Neural cell (in vitro differentiated cells): Measurements from ENCODE around the gene IQCM. TPM values are rescaled to one million over a fixed set of nuclear protein-coding genes. Genes with fewer than 3 reads are reported as not detected.

ENCODE experiments used
- H2AFZ ChIP-seq: fragments of 200-600, 300-800 bp; sonication (generic), shearing (Covaris generic); 2 replicates; pipeline ENCODE4 v1.6.0; 2014; ENCODE audit warnings: low read depth, mild to moderate bottlenecking, antibody characterized with exemption, low read length, moderate library complexity
- H3F3A ChIP-seq: fragments of 200-600 bp; shearing (Covaris generic); 2 replicates; pipeline ENCODE4 v1.6.1; 2016; ENCODE audit warnings: mild to moderate bottlenecking, moderate library complexity, mixed read lengths, antibody characterized with exemption, low read length; ENCODE audit not compliant: insufficient read depth, poor library complexity, severe bottlenecking
- H3K27ac ChIP-seq: fragments of 200-600, 300-800 bp; sonication (generic), shearing (Covaris generic); 2 replicates; pipeline ENCODE4 v1.5.1; 2014; ENCODE audit warnings: mild to moderate bottlenecking, low read length, moderate library complexity
- H3K27me3 ChIP-seq: fragments of 300-800, 200-600 bp; sonication (generic), shearing (Covaris generic); 2 replicates; pipeline ENCODE4 v1.6.0; 2014; ENCODE audit warnings: mild to moderate bottlenecking, low read depth, low read length, moderate library complexity; ENCODE audit not compliant: insufficient read depth
- H3K36me3 ChIP-seq: fragments of 300-800, 200-600 bp; sonication (generic), shearing (Covaris generic); 2 replicates; pipeline ENCODE4 v1.5.1; 2014; ENCODE audit warnings: mild to moderate bottlenecking, antibody characterized with exemption, low read length, moderate library complexity; ENCODE audit not compliant: insufficient read depth
- H3K4me2 ChIP-seq: fragments of 300-800, 200-600 bp; sonication (generic), shearing (Covaris generic); 2 replicates; pipeline ENCODE4 v1.6.0; 2014; ENCODE audit warnings: mild to moderate bottlenecking, low read length
- H3K4me3 ChIP-seq: fragments of 300-800, 200-600 bp; sonication (generic), shearing (Covaris generic); 2 replicates; pipeline ENCODE4 v1.5.1; 2014; ENCODE audit warnings: mild to moderate bottlenecking, low read length, moderate library complexity
- H3K79me2 ChIP-seq: fragments of 200-600 bp; shearing (Covaris generic); replicated peaks from 2 replicates; pipeline ENCODE4 v1.6.0; 2014; ENCODE audit warnings: mild to moderate bottlenecking, low read length, moderate library complexity; ENCODE audit not compliant: insufficient read depth
- H3K9ac ChIP-seq: fragments of 300-800, 200-600 bp; sonication (generic), shearing (Covaris generic); 2 replicates; pipeline ENCODE4 v1.6.1; 2016; ENCODE audit warnings: mild to moderate bottlenecking, low read length, mixed read lengths
- H3K9me2 ChIP-seq: fragments of 200-600 bp; shearing (Covaris generic); 2 replicates; pipeline ENCODE4 v1.6.1; 2016; ENCODE audit warnings: mild to moderate bottlenecking, low read length, mixed read lengths; ENCODE audit not compliant: insufficient read depth
- H3K9me3 ChIP-seq: fragments of 200-600, 300-800 bp; sonication (generic), shearing (Covaris generic); 2 replicates; pipeline ENCODE4 v1.6.1; 2016; ENCODE audit warnings: mild to moderate bottlenecking, mixed run types, low read length, moderate library complexity, mixed read lengths
- H4K20me1 ChIP-seq: fragments of 200-600 bp; shearing (Covaris generic); 2 replicates; pipeline ENCODE4 v1.6.1; 2016; ENCODE audit warnings: mild to moderate bottlenecking, mixed run types; ENCODE audit not compliant: insufficient read depth
- EP300 ChIP-seq: fragments of 450-650 bp; conservative IDR thresholded peaks from 2 replicates; pipeline ENCODE4 v1.6.1; 2014; ENCODE audit warnings: antibody characterized with exemption, mild to moderate bottlenecking, moderate library complexity; ENCODE audit not compliant: poor library complexity, severe bottlenecking
- EZH2 ChIP-seq: fragments of 200-600, 300-800 bp; shearing (Covaris generic), sonication (generic); IDR thresholded peaks from 2 replicates; pipeline ENCODE4 v1.6.1; 2014; ENCODE audit warnings: antibody characterized with exemption, low read length, borderline replicate concordance, mild to moderate bottlenecking; ENCODE audit not compliant: insufficient read depth, poor library complexity, severe bottlenecking
- MXI1 ChIP-seq: fragments of 450-650 bp; conservative IDR thresholded peaks from 2 replicates; pipeline ENCODE4 v1.6.1; 2014; ENCODE audit warnings: antibody characterized with exemption, mild to moderate bottlenecking; ENCODE audit not compliant: poor library complexity, severe bottlenecking
- POLR2AphosphoS5 ChIP-seq: IDR thresholded peaks from 2 replicates; pipeline ENCODE4 v1.6.1; 2012
- RAD21 ChIP-seq: fragments of 450-650 bp; conservative IDR thresholded peaks from 2 replicates; pipeline ENCODE4 v1.6.1; 2014; ENCODE audit warnings: antibody characterized with exemption, mild to moderate bottlenecking, moderate library complexity
- REST ChIP-seq: IDR thresholded peaks from 2 replicates; pipeline ENCODE4 v1.6.1; 2012; ENCODE audit warnings: borderline replicate concordance
- SMC3 ChIP-seq: fragments of 450-650 bp; conservative IDR thresholded peaks from 2 replicates; pipeline ENCODE4 v1.6.1; 2014; ENCODE audit warnings: antibody characterized with exemption, mild to moderate bottlenecking, moderate library complexity; ENCODE audit not compliant: poor library complexity
- TAF1 ChIP-seq: IDR thresholded peaks from 2 replicates; pipeline ENCODE4 v1.6.1; 2012; ENCODE audit warnings: low read depth
- polyA plus RNA-seq: library from polyadenylated mRNA; depleted of rRNA; stranded (reverse); fragments of >200 nt; gene quantifications from 2 replicates; pipeline ENCODE4 v1.2.3, GENCODE V29; 2014
- TF ChIP-seq, protein P1 (sequence below): fragments of 450-650 bp; IDR thresholded peaks from 2 replicates; pipeline ENCODE4 v1.5.1; 2014; ENCODE audit warnings: antibody characterized with exemption, mild to moderate bottlenecking, moderate library complexity; ENCODE audit not compliant: poor library complexity, severe bottlenecking

The IQCM gene
- polyA plus RNA-seq, 1 donor from 2014 or later, result not detected

DNA sequence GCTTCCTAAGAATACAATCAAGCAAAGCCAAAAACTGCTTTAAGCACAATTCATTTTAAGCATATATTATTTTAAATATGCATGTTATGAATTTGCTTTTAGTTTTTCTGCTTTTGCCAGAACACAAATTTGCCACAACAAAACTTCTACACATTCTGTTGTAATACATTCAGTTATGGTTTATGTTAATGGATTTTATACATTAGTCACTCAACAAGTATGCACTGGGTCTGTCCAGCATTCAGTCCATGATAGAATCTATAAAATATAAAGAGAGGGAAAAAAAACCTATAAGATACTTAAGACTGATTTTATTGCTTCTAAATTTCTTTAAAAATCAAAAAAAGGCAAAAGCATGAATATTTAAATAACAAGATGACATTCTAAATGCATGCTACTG lies 22.2 kb downstream of the IQCM start:
- H3K27ac ChIP-seq, result no peak overlapping the region
- H3K79me2 ChIP-seq, result no peaks in the 10 kb centered on the region
- no peaks in the 10 kb centered on the region for H3F3A ChIP-seq
- H3K4me2 ChIP-seq, result no peak overlapping the region
- no peaks in the 10 kb centered on the region for H3K27me3 ChIP-seq
- no peak overlapping the region for H2AFZ ChIP-seq
- no peaks in the 10 kb centered on the region for H3K9me3 ChIP-seq
- no peak for TF ChIP-seq EZH2
- TF ChIP-seq, protein P1, sequence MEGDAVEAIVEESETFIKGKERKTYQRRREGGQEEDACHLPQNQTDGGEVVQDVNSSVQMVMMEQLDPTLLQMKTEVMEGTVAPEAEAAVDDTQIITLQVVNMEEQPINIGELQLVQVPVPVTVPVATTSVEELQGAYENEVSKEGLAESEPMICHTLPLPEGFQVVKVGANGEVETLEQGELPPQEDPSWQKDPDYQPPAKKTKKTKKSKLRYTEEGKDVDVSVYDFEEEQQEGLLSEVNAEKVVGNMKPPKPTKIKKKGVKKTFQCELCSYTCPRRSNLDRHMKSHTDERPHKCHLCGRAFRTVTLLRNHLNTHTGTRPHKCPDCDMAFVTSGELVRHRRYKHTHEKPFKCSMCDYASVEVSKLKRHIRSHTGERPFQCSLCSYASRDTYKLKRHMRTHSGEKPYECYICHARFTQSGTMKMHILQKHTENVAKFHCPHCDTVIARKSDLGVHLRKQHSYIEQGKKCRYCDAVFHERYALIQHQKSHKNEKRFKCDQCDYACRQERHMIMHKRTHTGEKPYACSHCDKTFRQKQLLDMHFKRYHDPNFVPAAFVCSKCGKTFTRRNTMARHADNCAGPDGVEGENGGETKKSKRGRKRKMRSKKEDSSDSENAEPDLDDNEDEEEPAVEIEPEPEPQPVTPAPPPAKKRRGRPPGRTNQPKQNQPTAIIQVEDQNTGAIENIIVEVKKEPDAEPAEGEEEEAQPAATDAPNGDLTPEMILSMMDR, result no peak
- no peak for TF ChIP-seq TAF1
- H3K36me3 ChIP-seq, result no peaks in the 10 kb centered on the region
- H3K9ac ChIP-seq, result no peak overlapping the region
- H3K9me2 ChIP-seq, result no peaks in the 10 kb centered on the region
- no peak overlapping the region for H3K4me3 ChIP-seq
- H4K20me1 ChIP-seq, result no peaks in the 10 kb centered on the region

DNA sequence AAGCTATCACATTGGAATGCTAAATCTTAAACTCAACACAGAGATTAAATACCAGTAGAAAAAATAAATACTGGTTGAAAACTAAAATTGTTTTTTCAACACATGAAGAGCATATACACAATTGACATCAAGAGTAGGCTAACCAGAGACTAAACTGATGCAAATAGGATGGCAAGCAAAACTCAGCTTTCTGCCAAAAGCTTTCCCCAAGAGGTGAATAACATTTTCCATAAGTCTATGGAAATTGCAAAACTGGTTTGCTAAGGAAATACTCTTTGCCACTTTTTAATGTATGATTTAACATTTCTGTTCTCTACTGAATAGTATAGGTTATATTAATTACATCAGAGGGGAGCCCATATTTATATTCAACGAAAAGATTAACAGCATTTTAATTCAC lies 23.8 kb downstream of the IQCM start:
- no peak for TF ChIP-seq MXI1
- no peak for TF ChIP-seq RAD21
- no peak for TF ChIP-seq POLR2AphosphoS5
- no peak for TF ChIP-seq EZH2
- no peak for TF ChIP-seq EP300
- TF ChIP-seq TAF1, result no peak
- TF ChIP-seq, protein P1, result no peak
- TF ChIP-seq SMC3, result no peak
- TF ChIP-seq REST, result no peak
- Histone ChIP-seq H3K79me2 (no peaks in the 10 kb centered on the region), H3K4me2 (no peak overlapping the region), H3F3A (no peaks in the 10 kb centered on the region), H3K27me3 (no peaks in the 10 kb centered on the region), H3K9me2 (no peaks in the 10 kb centered on the region), H3K9me3 (no peaks in the 10 kb centered on the region), H3K27ac (no peak overlapping the region), H2AFZ (no peak overlapping the region), H3K36me3 (no peaks in the 10 kb centered on the region), H4K20me1 (no peaks in the 10 kb centered on the region), H3K4me3 (no peak overlapping the region), H3K9ac (no peak overlapping the region)
